ENCODE data around the gene ERO1A.
A peak's percentile ranks its signal among the peaks of the same experiment; 100 is the strongest.

ERO1A gene

DNA sequence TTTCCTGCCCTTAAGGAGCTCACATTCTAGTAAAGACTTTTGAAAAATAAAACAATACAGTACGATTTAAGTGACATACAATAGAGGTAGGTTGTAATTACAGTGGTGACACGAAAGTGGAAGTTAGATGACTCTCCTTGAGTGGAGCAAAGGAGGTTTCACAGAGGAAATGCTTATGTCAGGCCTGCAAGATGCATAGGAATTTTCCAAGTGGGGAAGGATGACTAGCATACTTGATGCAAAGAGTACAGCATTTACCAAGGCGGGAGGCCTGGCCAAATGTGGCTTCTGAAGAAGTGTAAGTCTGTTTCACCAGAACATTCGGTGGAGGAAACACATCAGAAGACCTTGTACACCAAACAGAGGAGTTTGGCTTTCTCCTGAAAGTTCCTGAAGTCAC lies 55.2 kb downstream of the ERO1A start:
- H3K27ac Mint-ChIP-seq (ENCODE audit: low read depth) = peak overlapping the region; percentile 2
- H3K4me1 Mint-ChIP-seq = no peaks in the 10 kb centered on the region
- H3K4me3 Mint-ChIP-seq = no peak overlapping the region
- peaks cover 8% of the 10 kb centered on the region for H3K9me3 Mint-ChIP-seq
- H3K27me3 Mint-ChIP-seq = no peaks in the 10 kb centered on the region
- ATAC-seq (replicated peaks; ENCODE audit: extremely low read depth, poor library complexity, severe bottlenecking) = no peak
- peaks cover 13% of the 10 kb centered on the region for H3K36me3 Mint-ChIP-seq (ENCODE audit: insufficient read depth)
- DNase-seq (ENCODE audit: low spot score in 2 of 2) = no peak

DNA sequence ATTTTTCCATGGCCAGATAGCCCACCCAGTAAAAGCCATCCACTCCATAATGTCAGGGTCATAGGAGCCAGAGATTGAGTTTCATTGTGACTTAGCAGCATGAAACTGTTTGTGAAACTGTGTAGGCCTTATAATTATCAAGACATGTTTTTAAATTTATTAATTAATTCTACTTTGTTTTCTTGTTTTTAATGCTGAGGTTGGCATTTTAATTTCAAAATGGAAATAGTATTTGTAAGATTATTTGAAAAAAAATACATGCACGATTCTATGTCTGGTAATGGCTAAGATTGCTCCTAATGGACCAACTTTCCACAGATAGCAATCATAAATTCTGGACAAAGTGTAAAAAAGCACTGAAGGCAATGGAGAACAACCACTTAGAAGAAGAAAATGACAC lies 75.7 kb downstream of the ERO1A start:
- no peak overlapping the region for H3K4me3 Mint-ChIP-seq
- no peaks in the 10 kb centered on the region for H3K4me1 Mint-ChIP-seq
- DNase-seq (ENCODE audit: low spot score in 2 of 2) (no peak), ATAC-seq (replicated peaks; ENCODE audit: extremely low read depth, poor library complexity, severe bottlenecking) (no peak)
- H3K27me3 Mint-ChIP-seq = peaks cover 15% of the 10 kb centered on the region
- no peaks in the 10 kb centered on the region for H3K9me3 Mint-ChIP-seq
- no peaks in the 10 kb centered on the region for H3K36me3 Mint-ChIP-seq (ENCODE audit: insufficient read depth)
- no peak overlapping the region for H3K27ac Mint-ChIP-seq (ENCODE audit: low read depth)

DNA sequence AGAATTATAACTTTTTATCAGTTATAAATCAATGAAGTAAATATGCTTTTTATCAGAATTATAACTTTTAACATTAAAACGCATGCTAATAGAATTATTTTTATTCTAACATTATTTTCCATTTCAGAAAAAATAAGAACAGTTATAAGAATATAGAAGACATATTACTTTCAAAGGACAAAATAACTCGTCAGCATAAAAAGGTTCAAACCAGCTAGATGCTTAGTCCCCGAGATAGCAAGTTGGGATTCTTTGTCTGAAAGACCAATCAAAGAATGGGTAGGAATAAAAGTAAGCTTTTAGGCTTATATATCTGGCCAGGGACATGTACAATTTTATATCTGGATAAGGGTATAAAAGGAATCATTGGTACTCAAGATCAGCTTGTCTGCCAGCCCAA lies 76.8 kb downstream of the ERO1A start:
- no peaks in the 10 kb centered on the region for H3K36me3 Mint-ChIP-seq (ENCODE audit: insufficient read depth)
- ATAC-seq (replicated peaks; ENCODE audit: extremely low read depth, poor library complexity, severe bottlenecking) (no peak), DNase-seq (ENCODE audit: low spot score in 2 of 2) (no peak)
- H3K9me3 Mint-ChIP-seq = no peaks in the 10 kb centered on the region
- peaks cover 23% of the 10 kb centered on the region for H3K27me3 Mint-ChIP-seq
- H3K27ac Mint-ChIP-seq (ENCODE audit: low read depth) = no peak overlapping the region
- no peaks in the 10 kb centered on the region for H3K4me1 Mint-ChIP-seq
- H3K4me3 Mint-ChIP-seq = no peak overlapping the region

DNA sequence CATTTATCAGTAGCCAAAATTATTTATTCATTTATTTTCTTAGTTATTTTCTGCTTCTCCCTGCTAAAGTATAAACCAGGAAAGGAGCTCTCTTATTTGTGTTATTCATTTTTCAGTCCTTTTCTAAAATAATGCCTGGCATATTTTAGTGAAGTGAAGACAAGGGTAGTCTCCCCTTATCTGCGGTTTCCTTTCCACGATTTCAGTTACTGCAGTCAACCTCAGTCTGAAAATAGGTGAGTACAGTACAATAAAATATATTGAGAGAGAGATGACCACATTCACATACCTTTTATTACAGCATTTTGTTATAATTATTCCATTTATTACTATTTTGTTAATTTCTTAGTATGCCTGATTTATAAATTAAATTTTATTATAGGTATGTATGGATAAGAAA lies 85.2 kb downstream of the ERO1A start:
- no peak overlapping the region for H3K27ac Mint-ChIP-seq (ENCODE audit: low read depth)
- H3K9me3 Mint-ChIP-seq = no peaks in the 10 kb centered on the region
- no peak overlapping the region for H3K4me3 Mint-ChIP-seq
- DNase-seq (ENCODE audit: low spot score in 2 of 2) = no peak
- no peaks in the 10 kb centered on the region for H3K4me1 Mint-ChIP-seq
- H3K36me3 Mint-ChIP-seq (ENCODE audit: insufficient read depth) = no peaks in the 10 kb centered on the region
- no peak for ATAC-seq (replicated peaks; ENCODE audit: extremely low read depth, poor library complexity, severe bottlenecking)
- peaks cover 30% of the 10 kb centered on the region for H3K27me3 Mint-ChIP-seq

DNA sequence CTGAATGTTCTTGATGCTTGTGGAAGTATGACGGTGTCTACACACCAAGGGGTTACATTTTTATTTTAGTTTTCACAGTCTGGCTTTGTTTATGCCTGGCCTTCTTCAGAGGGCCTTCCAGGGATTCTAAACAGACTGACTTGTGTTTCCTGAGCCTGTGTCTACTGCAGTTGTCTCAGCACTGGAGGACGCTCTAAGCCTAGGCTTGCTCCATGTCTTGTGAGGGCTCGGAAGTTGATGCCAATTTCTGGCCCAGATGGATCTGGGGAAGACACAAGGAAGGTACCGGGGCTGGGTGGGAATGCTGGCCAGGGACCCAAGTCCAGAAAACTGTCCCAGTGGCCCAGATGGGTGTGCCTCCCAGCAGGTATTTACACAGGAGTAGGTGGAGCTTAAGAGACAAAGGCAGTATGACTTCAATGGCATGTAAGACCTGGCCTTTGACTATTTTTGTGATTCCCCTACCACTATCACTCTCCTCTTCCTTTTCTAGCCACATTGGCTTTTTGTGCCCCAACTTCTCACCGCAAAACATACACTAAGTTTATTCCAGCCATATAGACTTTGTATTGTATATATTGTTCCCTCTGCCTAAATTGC lies 85.8 kb downstream of the ERO1A start:
- H3K9me3 Mint-ChIP-seq = no peaks in the 10 kb centered on the region
- no peaks in the 10 kb centered on the region for H3K4me1 Mint-ChIP-seq
- no peak overlapping the region for H3K27ac Mint-ChIP-seq (ENCODE audit: low read depth)
- DNase-seq (ENCODE audit: low spot score in 2 of 2) = no peak
- no peak for ATAC-seq (replicated peaks; ENCODE audit: extremely low read depth, poor library complexity, severe bottlenecking)
- peaks cover 24% of the 10 kb centered on the region for H3K27me3 Mint-ChIP-seq
- no peak overlapping the region for H3K4me3 Mint-ChIP-seq
- H3K36me3 Mint-ChIP-seq (ENCODE audit: insufficient read depth) = no peaks in the 10 kb centered on the region

DNA sequence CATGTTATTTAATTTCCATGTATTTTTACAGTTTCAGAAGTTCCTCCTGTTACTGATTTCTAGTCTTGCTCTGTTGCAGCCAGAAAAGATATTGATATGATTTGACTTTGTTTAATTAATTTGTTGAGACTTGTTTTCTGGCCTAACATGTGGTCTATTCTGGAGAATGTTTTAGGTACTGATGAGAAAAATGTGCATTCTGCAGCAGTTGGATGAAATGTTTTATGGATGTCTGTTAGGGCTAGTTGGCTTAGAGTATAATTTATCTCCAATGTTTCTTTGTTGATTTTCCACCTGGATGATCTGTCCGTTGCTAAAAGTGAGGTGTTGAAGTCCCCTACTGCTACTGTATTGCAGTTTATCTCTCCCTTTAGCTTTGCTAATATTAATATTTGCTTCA lies 88.3 kb downstream of the ERO1A start:
- peaks cover 11% of the 10 kb centered on the region for H3K27me3 Mint-ChIP-seq
- DNase-seq (ENCODE audit: low spot score in 2 of 2) = no peak
- no peak for ATAC-seq (replicated peaks; ENCODE audit: extremely low read depth, poor library complexity, severe bottlenecking)
- no peak overlapping the region for H3K27ac Mint-ChIP-seq (ENCODE audit: low read depth)
- H3K36me3 Mint-ChIP-seq (ENCODE audit: insufficient read depth) = no peaks in the 10 kb centered on the region
- no peak overlapping the region for H3K4me3 Mint-ChIP-seq
- no peaks in the 10 kb centered on the region for H3K4me1 Mint-ChIP-seq
- no peaks in the 10 kb centered on the region for H3K9me3 Mint-ChIP-seq

DNA sequence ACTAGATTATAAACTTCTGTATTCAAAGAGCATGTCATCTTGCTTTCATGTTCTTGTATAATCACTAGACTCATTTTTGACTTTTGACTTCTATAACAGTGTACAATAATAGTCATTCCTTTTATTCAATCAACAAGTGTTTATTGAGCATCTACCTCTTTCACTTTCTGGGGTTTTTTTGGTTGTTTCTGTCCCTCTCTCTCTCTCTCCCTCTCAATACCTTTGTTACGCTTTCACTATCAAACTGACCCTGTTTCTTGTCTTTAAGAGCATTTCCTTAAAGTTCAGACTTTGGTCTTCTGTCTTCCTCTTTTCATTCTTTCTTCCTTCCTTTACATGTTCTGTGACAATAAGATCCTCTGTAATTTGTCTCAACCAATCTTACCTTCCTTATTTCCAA lies 93.2 kb downstream of the ERO1A start:
- Mint-ChIP-seq H3K4me3 (no peak overlapping the region), H3K36me3 (ENCODE audit: insufficient read depth) (no peaks in the 10 kb centered on the region), H3K4me1 (no peaks in the 10 kb centered on the region), H3K9me3 (no peaks in the 10 kb centered on the region), H3K27me3 (peaks cover 20% of the 10 kb centered on the region), H3K27ac (ENCODE audit: low read depth) (no peak overlapping the region)
- DNase-seq (ENCODE audit: low spot score in 2 of 2) = no peak
- no peak for ATAC-seq (replicated peaks; ENCODE audit: extremely low read depth, poor library complexity, severe bottlenecking)

DNA sequence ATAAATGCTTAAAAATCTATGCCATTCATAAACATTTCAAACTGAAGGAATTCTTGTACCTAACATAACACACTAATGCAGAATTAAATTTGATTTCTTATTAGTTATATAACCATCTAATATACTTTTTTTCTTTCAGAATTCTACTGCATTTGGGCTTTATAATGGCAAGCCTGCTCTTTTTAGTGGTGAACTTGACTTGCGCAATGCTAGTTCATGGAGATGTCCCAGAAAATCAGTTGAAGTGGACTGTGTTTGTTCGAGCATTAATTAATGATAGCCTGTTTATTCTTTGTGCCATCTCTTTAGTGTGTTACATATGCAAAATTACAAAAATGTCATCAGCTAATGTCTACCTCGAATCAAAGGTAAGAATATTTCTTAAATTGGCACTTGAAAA lies 95.4 kb downstream of the ERO1A start:
- H3K36me3 Mint-ChIP-seq (ENCODE audit: insufficient read depth) = no peaks in the 10 kb centered on the region
- H3K4me3 Mint-ChIP-seq = no peak overlapping the region
- peaks cover 15% of the 10 kb centered on the region for H3K27me3 Mint-ChIP-seq
- H3K27ac Mint-ChIP-seq (ENCODE audit: low read depth) = no peak overlapping the region
- peaks cover 7% of the 10 kb centered on the region for H3K9me3 Mint-ChIP-seq
- DNase-seq (ENCODE audit: low spot score in 2 of 2) (no peak), ATAC-seq (replicated peaks; ENCODE audit: extremely low read depth, poor library complexity, severe bottlenecking) (no peak)
- H3K4me1 Mint-ChIP-seq = no peaks in the 10 kb centered on the region

DNA sequence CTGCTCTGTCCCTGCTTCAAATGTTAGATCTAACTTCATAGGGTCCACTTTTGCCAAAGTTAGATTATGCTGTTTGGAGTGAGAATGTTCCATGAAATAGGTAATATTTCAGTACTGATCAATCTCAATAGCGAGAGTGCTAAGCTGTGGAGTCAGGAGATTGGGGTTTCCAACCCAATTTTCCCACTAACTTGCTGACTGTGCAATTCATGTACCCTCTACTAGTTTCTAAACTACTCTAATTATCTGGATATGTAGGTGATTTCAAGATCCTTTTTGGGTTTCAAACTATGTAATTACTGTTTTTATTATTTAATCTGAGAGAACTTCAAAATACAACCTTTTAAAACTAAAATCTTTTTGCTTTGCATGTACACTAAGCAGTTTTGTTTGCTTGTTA lies 96.8 kb downstream of the ERO1A start:
- H3K4me1 Mint-ChIP-seq = no peaks in the 10 kb centered on the region
- H3K27me3 Mint-ChIP-seq = peaks cover 15% of the 10 kb centered on the region
- ATAC-seq (replicated peaks; ENCODE audit: extremely low read depth, poor library complexity, severe bottlenecking) (no peak), DNase-seq (ENCODE audit: low spot score in 2 of 2) (no peak)
- H3K36me3 Mint-ChIP-seq (ENCODE audit: insufficient read depth) = no peaks in the 10 kb centered on the region
- H3K9me3 Mint-ChIP-seq = peaks cover 7% of the 10 kb centered on the region
- no peak overlapping the region for H3K4me3 Mint-ChIP-seq
- H3K27ac Mint-ChIP-seq (ENCODE audit: low read depth) = no peak overlapping the region

DNA sequence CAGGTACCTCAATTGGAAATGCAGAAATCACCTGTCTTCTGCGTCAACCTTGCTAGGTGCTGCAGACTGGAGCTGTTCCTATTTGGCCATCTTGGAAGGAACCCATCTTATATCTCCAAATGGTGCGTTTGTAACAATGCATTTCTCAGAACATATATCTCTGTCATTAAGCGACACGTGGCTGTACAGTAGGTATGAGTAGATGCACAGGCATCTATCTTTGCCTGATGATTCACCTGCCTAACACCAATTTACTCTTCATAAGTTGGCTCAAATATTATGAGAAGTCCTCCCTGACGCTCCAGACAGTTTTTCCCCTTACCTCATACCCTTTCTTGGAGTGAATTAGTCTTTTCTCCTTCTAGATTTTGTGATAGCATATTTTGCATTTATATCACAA lies 98.5 kb downstream of the ERO1A start:
- no peaks in the 10 kb centered on the region for H3K4me1 Mint-ChIP-seq
- no peak for ATAC-seq (replicated peaks; ENCODE audit: extremely low read depth, poor library complexity, severe bottlenecking)
- peaks cover 7% of the 10 kb centered on the region for H3K9me3 Mint-ChIP-seq
- no peaks in the 10 kb centered on the region for H3K36me3 Mint-ChIP-seq (ENCODE audit: insufficient read depth)
- peaks cover 15% of the 10 kb centered on the region for H3K27me3 Mint-ChIP-seq
- no peak overlapping the region for H3K27ac Mint-ChIP-seq (ENCODE audit: low read depth)
- no peak overlapping the region for H3K4me3 Mint-ChIP-seq
- no peak for DNase-seq (ENCODE audit: low spot score in 2 of 2)

DNA sequence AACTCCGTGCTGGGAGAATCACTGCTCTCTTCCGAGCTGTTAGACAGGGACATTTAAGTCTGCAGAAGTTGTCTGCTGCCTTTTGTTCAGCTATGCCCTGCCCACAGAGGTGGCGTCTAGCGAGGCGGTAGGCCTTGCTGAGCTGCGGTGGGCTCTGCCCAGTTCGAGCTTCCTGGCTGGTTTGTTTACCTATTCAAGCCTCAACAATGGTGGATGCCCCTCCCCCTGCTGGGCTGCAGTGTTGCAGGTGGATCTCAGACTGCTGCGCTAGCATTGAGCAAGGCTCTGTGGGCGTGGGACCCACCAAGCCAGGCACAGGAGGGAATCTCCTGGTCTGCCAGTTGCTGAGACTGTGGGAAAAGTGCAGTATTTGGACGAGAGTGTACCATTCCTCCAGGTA lies 99.0 kb downstream of the ERO1A start:
- ATAC-seq (replicated peaks; ENCODE audit: extremely low read depth, poor library complexity, severe bottlenecking) = no peak
- H3K27ac Mint-ChIP-seq (ENCODE audit: low read depth) = no peak overlapping the region
- peaks cover 15% of the 10 kb centered on the region for H3K27me3 Mint-ChIP-seq

DNA sequence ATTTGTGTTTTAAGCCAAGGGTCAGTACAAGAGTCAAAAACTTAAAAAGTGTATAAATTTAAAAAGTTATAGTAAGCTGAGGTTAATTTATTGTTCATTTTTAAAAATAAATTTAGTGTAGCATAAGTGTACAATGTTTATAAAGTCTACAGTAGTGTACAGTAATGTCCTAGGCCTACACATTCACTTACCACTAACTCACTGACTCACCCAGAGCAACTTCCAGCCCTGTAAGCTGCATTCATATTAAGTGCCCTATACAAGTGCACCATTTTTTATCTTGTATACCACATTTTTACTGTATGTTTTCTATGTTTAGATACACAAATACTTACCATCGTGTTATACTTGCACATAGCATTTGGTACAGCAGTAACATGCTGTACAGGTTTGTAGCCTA lies 105.0 kb downstream of the ERO1A start:
- DNase-seq (ENCODE audit: low spot score in 2 of 2) (no peak), ATAC-seq (replicated peaks; ENCODE audit: extremely low read depth, poor library complexity, severe bottlenecking) (no peak)
- peaks cover 9% of the 10 kb centered on the region for H3K9me3 Mint-ChIP-seq
- H3K4me3 Mint-ChIP-seq = no peak overlapping the region
- peaks cover 16% of the 10 kb centered on the region for H3K27me3 Mint-ChIP-seq
- H3K27ac Mint-ChIP-seq (ENCODE audit: low read depth) = no peak overlapping the region
- H3K36me3 Mint-ChIP-seq (ENCODE audit: insufficient read depth) = no peaks in the 10 kb centered on the region
- no peaks in the 10 kb centered on the region for H3K4me1 Mint-ChIP-seq

More for the DNA sequence above, 99.0 kb downstream of the ERO1A start:
- peaks cover 10% of the 10 kb centered on the region for H3K9me3 Mint-ChIP-seq
- no peak overlapping the region for H3K4me3 Mint-ChIP-seq
- no peak for DNase-seq (ENCODE audit: low spot score in 2 of 2)
- no peaks in the 10 kb centered on the region for H3K4me1 Mint-ChIP-seq
- H3K36me3 Mint-ChIP-seq (ENCODE audit: insufficient read depth) = no peaks in the 10 kb centered on the region

Measured in central memory CD8-positive, alpha-beta T cell (primary cell).